Measurements from ENCODE around the gene NEFH. TPM values are rescaled to one million over a fixed set of nuclear protein-coding genes. Genes with fewer than 3 reads are reported as not detected.

NEFH gene
- total RNA-seq, 2 experiments from 2014 or later = 7.5 to 8.6 TPM

GRCh38 chr22:29523761-29524160 lies 43.7 kb downstream of the NEFH start:
- TF ChIP-seq CTCF (IDR thresholded peaks at IDR 0.05) = no peak
- Mint-ChIP-seq H3K27ac (no peak overlapping the region), H3K36me3 (ENCODE audit: low read depth) (peaks cover 47% of the 10 kb centered on the region), H3K4me1 (ENCODE audit: low read depth) (no peaks in the 10 kb centered on the region), H3K27me3 (no peaks in the 10 kb centered on the region), H3K4me3 (no peak overlapping the region), H3K9me3 (no peaks in the 10 kb centered on the region)
- no peak for DNase-seq
- ChIA-PET CTCF (interaction anchor here (0.9 to 2.4 kb wide), 6 partner anchors 8 to 131 kb away, joined by 3 to 11 read pairs (median 4); partner anchors contain the start of gene RFPL1), POLR2A (no interaction called here)
- ATAC-seq = no peak
- intact Hi-C loops (cut with micrococcal nuclease) = no loop called here

- Mint-ChIP-seq H3K27ac (no peak overlapping the region), H3K36me3 (ENCODE audit: low read depth) (peaks cover 41% of the 10 kb centered on the region), H3K4me1 (ENCODE audit: low read depth) (no peaks in the 10 kb centered on the region), H3K4me3 (no peak overlapping the region), H3K27me3 (no peaks in the 10 kb centered on the region), H3K9me3 (no peaks in the 10 kb centered on the region)
- no peak for TF ChIP-seq CTCF (IDR thresholded peaks at IDR 0.05)
- intact Hi-C loops (cut with micrococcal nuclease) = no loop called here
- POLR2A ChIA-PET = no interaction called here
- peak; percentile 64 for ATAC-seq
- peak; percentile 35 for DNase-seq
- CTCF ChIA-PET = interaction anchor here (0.9 to 2.4 kb wide), 6 partner anchors 9 to 132 kb away, joined by 3 to 11 read pairs (median 4); partner anchors contain the start of gene RFPL1
Measured at GRCh38 chr22:29524442-29525191, 44.6 kb downstream of the NEFH start.

- no peaks in the 10 kb centered on the region for H3K4me1 Mint-ChIP-seq (ENCODE audit: low read depth)
- TF ChIP-seq CTCF (IDR thresholded peaks at IDR 0.05) = no peak
- ChIA-PET CTCF (no interaction called here), POLR2A (interaction anchor here (0.5 to 1.8 kb wide), 2 partner anchors 12 to 225 kb away, joined by 3 to 4 read pairs; no protein-coding TSS in a partner anchor)
- H3K36me3 Mint-ChIP-seq (ENCODE audit: low read depth) = peaks cover 40% of the 10 kb centered on the region
- intact Hi-C loops (cut with micrococcal nuclease) = no loop called here
- no peak overlapping the region for H3K27ac Mint-ChIP-seq
- DNase-seq = no peak
- H3K27me3 Mint-ChIP-seq = no peaks in the 10 kb centered on the region
- no peaks in the 10 kb centered on the region for H3K9me3 Mint-ChIP-seq
- no peak for ATAC-seq
- no peak overlapping the region for H3K4me3 Mint-ChIP-seq
Measured at GRCh38 chr22:29528144-29528543, 48.1 kb downstream of the NEFH start.

GRCh38 chr22:29530716-29531115 lies 50.7 kb downstream of the NEFH start:
- no peak overlapping the region for H3K27ac Mint-ChIP-seq
- no peak for ATAC-seq
- ChIA-PET CTCF (interaction anchor here (0.9 kb wide), 2 partner anchors 59 to 135 kb away, joined by 3 read pairs; no protein-coding TSS in a partner anchor), POLR2A (no interaction called here)
- H3K4me1 Mint-ChIP-seq (ENCODE audit: low read depth) = no peaks in the 10 kb centered on the region
- H3K27me3 Mint-ChIP-seq = no peaks in the 10 kb centered on the region
- DNase-seq = no peak
- intact Hi-C loops (cut with micrococcal nuclease) = no loop called here
- peaks cover 45% of the 10 kb centered on the region for H3K36me3 Mint-ChIP-seq (ENCODE audit: low read depth)
- H3K4me3 Mint-ChIP-seq = no peak overlapping the region
- TF ChIP-seq CTCF (IDR thresholded peaks at IDR 0.05) = no peak
- H3K9me3 Mint-ChIP-seq = no peaks in the 10 kb centered on the region

GRCh38 chr22:29531419-29531818 lies 51.4 kb downstream of the NEFH start:
- intact Hi-C loops (cut with micrococcal nuclease) = no loop called here
- CTCF ChIA-PET = interaction anchor here (0.9 kb wide), 1 partner anchor 136 kb away, joined by 3 read pairs; no protein-coding TSS in a partner anchor
- TF ChIP-seq CTCF (IDR thresholded peaks at IDR 0.05) = no peak
- DNase-seq (no peak), ATAC-seq (no peak)
- Mint-ChIP-seq H3K27ac (no peak overlapping the region), H3K4me1 (ENCODE audit: low read depth) (no peaks in the 10 kb centered on the region), H3K9me3 (no peaks in the 10 kb centered on the region), H3K4me3 (no peak overlapping the region), H3K36me3 (ENCODE audit: low read depth) (peaks cover 48% of the 10 kb centered on the region), H3K27me3 (no peaks in the 10 kb centered on the region)
- POLR2A ChIA-PET = no interaction called here

All from activated CD8-positive, alpha-beta T cell treated with anti-CD3 and anti-CD28 coated beads for 36 hours (primary cell).